Gastrocnemius medialis (tissue), 4 donors: Measurements from ENCODE around the gene COL4A3.

ENCODE experiments used
- CTCF ChIP-seq, 5 experiments: fragments of 450-650 bp in 3 of 5; fragments of 200-600 bp in 2 of 5; sonication (generic) in 2 of 5; IDR thresholded peaks in 4 of 5; conservative IDR thresholded peaks in 1 of 5; 1 replicate in 4 of 5; 2 replicates in 1 of 5; pipeline ENCODE4 v1.5.1; 2016 to 2019; ENCODE audit warnings: antibody characterized with exemption in 5 of 5, mild to moderate bottlenecking in 3 of 5, moderate library complexity in 3 of 5
- POLR2A ChIP-seq, 2 donors: fragments of 450-650 bp; IDR thresholded peaks; one replicate each; pipeline ENCODE4 v1.6.1; 2017; ENCODE audit warnings: antibody characterized with exemption in 2 of 2, mild to moderate bottlenecking in 2 of 2, moderate library complexity in 2 of 2

- TF ChIP-seq CTCF (IDR thresholded peaks at IDR 0.05 in 4 of 5, conservative IDR thresholded peaks at IDR 0.05 in 1 of 5) (no peak), POLR2A (IDR thresholded peaks at IDR 0.05) (no peak)
These were observed 129.1 kb downstream of the COL4A3 start for GRCh38 chr2:227293531-227293930.
